M059J (cell line): Measurements from ENCODE around the gene PTGIR. TPM values are rescaled to one million over a fixed set of nuclear protein-coding genes. Genes with fewer than 3 reads are reported as not detected.

Experiments
- total RNA-seq: library from RNA; depleted of rRNA; stranded (reverse); fragments of >200 nt; shearing (Covaris generic); gene quantifications from 2 replicates; pipeline ENCODE4 v1.2.3, GENCODE V29; 2014; rRNA removed

Gene PTGIR
- total RNA-seq, 1 experiment from 2014 or later: 0.17 TPM

Other genes with a start within 250 kb of the PTGIR start
- not detected in 2 replicates for gene CCDC8, start 211.5 kb downstream of the PTGIR start, total RNA-seq
- gene PNMA8C, start 196.2 kb downstream of the PTGIR start, total RNA-seq: not detected in 2 replicates
- gene PNMA8A, start 153.5 kb downstream of the PTGIR start, total RNA-seq: 3.1 and 5.0 TPM in 2 replicates
- gene PNMA8B, start 129.2 kb downstream of the PTGIR start, total RNA-seq: 0.07 TPM in 1 of 2 replicates, not detected in the other
- gene CALM3, start 23.8 kb downstream of the PTGIR start, total RNA-seq: 197 and 314 TPM in 2 replicates
- not detected in 2 replicates for gene GNG8, start 11.1 kb upstream of the PTGIR start, total RNA-seq
- 0.52 and 1.4 TPM in 2 replicates for gene DACT3, start 36.1 kb upstream of the PTGIR start, total RNA-seq
- gene PRKD2, start 92.0 kb upstream of the PTGIR start, total RNA-seq: 18.9 and 38.7 TPM in 2 replicates
- gene FKRP, start 121.0 kb upstream of the PTGIR start, total RNA-seq: 13.1 and 28.4 TPM in 2 replicates
- gene STRN4, start 121.4 kb upstream of the PTGIR start, total RNA-seq: 44.7 and 78.1 TPM in 2 replicates
- 89.0 and 173 TPM in 2 replicates for gene SLC1A5, start 163.5 kb upstream of the PTGIR start, total RNA-seq
- gene AP2S1, start 225.8 kb upstream of the PTGIR start, total RNA-seq: 365 and 428 TPM in 2 replicates
- gene ARHGAP35, start 235.9 kb upstream of the PTGIR start, total RNA-seq: 18.7 and 43.2 TPM in 2 replicates